AG10803 (cell line): Measurements from ENCODE around the gene TIAM1.

ENCODE experiments used
- DNase-seq: peaks from one replicate; pipeline ENCODE4 v3.0.0; 2010; ENCODE audit warnings: low read depth
- H3K4me3 ChIP-seq: 2 replicates; pipeline ENCODE4 v1.5.1; 2011; ENCODE audit warnings: mild to moderate bottlenecking, low read length, control low read depth
- CTCF ChIP-seq: conservative IDR thresholded peaks from 2 replicates; pipeline ENCODE4 v1.5.1; 2011; ENCODE audit warnings: mild to moderate bottlenecking, low read length, control low read depth, inconsistent platforms

Gene TIAM1

GRCh38 chr21:31374395-31374794, 30.3 kb upstream of the TIAM1 start:
- no peak for DNase-seq
- TF ChIP-seq CTCF = no peak
- H3K4me3 ChIP-seq = no peak overlapping the region

GRCh38 chr21:31372471-31372765, 28.4 kb upstream of the TIAM1 start:
- TF ChIP-seq CTCF = no peak
- H3K4me3 ChIP-seq = no peak overlapping the region
- no peak for DNase-seq

GRCh38 chr21:31371715-31372470, 27.8 kb upstream of the TIAM1 start:
- no peak for DNase-seq
- no peak for TF ChIP-seq CTCF
- H3K4me3 ChIP-seq = no peak overlapping the region

GRCh38 chr21:31370893-31371544, 27.0 kb upstream of the TIAM1 start:
- no peak overlapping the region for H3K4me3 ChIP-seq
- DNase-seq = peak; percentile 2
- no peak for TF ChIP-seq CTCF

GRCh38 chr21:31370281-31370892, 26.3 kb upstream of the TIAM1 start:
- no peak for DNase-seq
- no peak for TF ChIP-seq CTCF
- no peak overlapping the region for H3K4me3 ChIP-seq

GRCh38 chr21:31368361-31368760, 24.3 kb upstream of the TIAM1 start:
- no peak for TF ChIP-seq CTCF
- no peak overlapping the region for H3K4me3 ChIP-seq
- no peak for DNase-seq

- TF ChIP-seq CTCF = no peak
- no peak overlapping the region for H3K4me3 ChIP-seq
- no peak for DNase-seq
These were observed 23.7 kb upstream of the TIAM1 start for GRCh38 chr21:31367801-31368200.
